Activated CD8-positive, alpha-beta memory T cell treated with anti-CD3 and anti-CD28 coated beads, Interleukin-2, amount 50 U/mL, for 1 hour (primary cell): ENCODE measurements around the gene GLS.

Experiments
- DNase-seq: peaks from one replicate; pipeline ENCODE4 v3.0.0-alpha.2; 2020; ENCODE audit errors: extremely low read depth

Gene GLS

DNA sequence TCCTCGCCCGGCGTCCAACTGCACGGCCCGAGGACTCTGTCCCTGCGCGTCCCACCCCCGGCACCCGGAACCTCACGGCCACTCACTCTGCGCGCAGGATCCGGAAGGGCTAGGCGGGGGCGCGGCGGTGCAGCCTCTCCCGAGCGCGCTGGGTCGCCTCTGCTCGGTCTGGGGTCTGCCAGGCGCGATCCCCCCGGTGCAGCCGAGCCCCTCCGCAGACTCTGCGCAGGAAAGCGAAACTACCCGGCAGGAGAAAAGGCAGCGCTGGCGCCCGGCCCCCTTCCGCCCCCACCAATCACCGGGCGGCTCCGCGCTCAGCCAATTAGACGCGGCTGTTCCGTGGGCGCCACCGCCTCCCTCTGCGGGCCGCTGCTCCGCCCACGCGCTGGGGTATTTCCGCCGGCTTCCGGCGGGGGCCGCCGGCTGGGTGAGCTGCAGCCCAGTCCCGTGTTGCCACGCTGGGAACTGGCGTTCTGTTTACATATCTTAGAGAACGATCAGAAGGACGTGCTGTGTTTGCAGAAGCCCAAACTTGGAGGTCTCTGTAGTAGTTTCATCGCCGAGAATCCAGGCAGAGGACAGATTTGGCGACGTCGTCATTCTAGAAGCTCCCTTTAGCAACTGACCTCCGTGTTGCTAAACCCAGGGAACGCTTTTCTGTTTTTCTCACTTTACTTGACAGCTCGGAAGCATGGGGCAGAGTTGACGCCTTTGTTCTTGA, 133.5 kb downstream of the GLS start, which contains the start of gene STAT1:
Gene STAT1 (minus strand): TSS at position 240 of the 721 bp plus-strand sequence. CDS start 4,168 bp downstream, outside the sequence.
- peak; percentile 69 for DNase-seq

DNA sequence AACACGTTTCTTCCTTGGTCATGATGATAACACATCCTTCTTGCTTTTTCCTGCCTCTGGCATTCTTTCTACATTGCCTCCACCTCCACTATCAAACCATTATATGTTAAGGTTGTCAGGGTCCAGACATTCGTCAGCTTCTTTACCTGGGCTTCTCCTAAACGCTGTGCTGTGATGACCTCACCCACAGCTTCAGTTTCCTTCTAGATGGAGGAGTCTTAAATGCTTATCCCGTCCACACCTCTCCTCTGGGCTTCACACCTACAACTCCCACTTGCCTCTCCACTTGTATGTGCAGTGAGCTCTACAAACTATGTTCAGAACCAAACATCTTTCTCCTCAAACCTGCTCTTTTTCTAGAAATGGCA, 134.0 kb downstream of the GLS start:
- no peak for DNase-seq
